ENCODE measurements around the gene ITGA6.

DNA sequence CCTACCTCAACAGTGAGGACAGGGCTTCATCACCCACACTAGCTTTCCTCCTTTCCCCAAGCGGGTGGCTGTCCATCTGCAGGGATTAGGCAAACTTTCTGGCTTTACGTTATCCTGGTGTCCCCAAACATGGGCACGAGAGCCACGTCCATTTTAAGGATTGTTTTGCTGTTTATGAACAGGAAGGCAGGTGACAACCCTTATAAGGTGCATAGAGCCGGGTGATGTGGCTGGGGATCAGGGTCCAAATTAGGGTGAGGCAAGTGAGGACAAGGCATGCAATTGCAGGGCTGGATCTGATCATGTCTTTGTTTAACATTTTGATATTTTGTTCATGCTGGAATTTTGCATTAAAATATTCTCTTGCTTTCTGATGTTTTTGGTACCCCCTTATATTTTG is 27.6 kb upstream of the ITGA6 start:
- no peak for TF ChIP-seq POLR2AphosphoS5 (IDR thresholded peaks at IDR 0.05; ENCODE audit: low read depth, low read length)
- TF ChIP-seq, protein P1, sequence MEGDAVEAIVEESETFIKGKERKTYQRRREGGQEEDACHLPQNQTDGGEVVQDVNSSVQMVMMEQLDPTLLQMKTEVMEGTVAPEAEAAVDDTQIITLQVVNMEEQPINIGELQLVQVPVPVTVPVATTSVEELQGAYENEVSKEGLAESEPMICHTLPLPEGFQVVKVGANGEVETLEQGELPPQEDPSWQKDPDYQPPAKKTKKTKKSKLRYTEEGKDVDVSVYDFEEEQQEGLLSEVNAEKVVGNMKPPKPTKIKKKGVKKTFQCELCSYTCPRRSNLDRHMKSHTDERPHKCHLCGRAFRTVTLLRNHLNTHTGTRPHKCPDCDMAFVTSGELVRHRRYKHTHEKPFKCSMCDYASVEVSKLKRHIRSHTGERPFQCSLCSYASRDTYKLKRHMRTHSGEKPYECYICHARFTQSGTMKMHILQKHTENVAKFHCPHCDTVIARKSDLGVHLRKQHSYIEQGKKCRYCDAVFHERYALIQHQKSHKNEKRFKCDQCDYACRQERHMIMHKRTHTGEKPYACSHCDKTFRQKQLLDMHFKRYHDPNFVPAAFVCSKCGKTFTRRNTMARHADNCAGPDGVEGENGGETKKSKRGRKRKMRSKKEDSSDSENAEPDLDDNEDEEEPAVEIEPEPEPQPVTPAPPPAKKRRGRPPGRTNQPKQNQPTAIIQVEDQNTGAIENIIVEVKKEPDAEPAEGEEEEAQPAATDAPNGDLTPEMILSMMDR (IDR thresholded peaks at IDR 0.05) = no peak
